Measurements from ENCODE around the gene DUOXA1.
"Not testable (repeated sequence)": the region's sequence is repeated elsewhere in the genome, so short reads cannot be mapped to it uniquely, and the experiment has no call there.

DUOXA1 gene

GRCh38 chr15:45089712-45090373 lies 39.8 kb downstream of the DUOXA1 start:
- DNase-seq (ENCODE audit: low read depth in 2 of 2), result no peak

GRCh38 chr15:45088801-45089711 lies 40.6 kb downstream of the DUOXA1 start:
- no peak for DNase-seq (ENCODE audit: low read depth in 2 of 2)

- DNase-seq (ENCODE audit: low read depth in 2 of 2), result no peak
These were observed 42.2 kb downstream of the DUOXA1 start for GRCh38 chr15:45087513-45087912.

- DNase-seq (ENCODE audit: low read depth in 2 of 2), result no peak
These were observed 45.5 kb downstream of the DUOXA1 start for GRCh38 chr15:45084163-45084562.

- no peak for DNase-seq (ENCODE audit: low read depth in 2 of 2)
These were observed 46.5 kb downstream of the DUOXA1 start for GRCh38 chr15:45083223-45083622.

- DNase-seq (ENCODE audit: low read depth in 2 of 2), result not testable (repeated sequence)
These were observed 47.3 kb downstream of the DUOXA1 start for GRCh38 chr15:45082412-45082811.

GRCh38 chr15:45080593-45080992 lies 49.1 kb downstream of the DUOXA1 start:
- DNase-seq (ENCODE audit: low read depth in 2 of 2), result not testable (repeated sequence)

GRCh38 chr15:45079628-45080246 lies 49.9 kb downstream of the DUOXA1 start:
- DNase-seq (ENCODE audit: low read depth in 2 of 2), result not testable (repeated sequence)

GRCh38 chr15:45079201-45079600 lies 50.5 kb downstream of the DUOXA1 start:
- DNase-seq (ENCODE audit: low read depth in 2 of 2), result not testable (repeated sequence)

- not testable (repeated sequence) for DNase-seq (ENCODE audit: low read depth in 2 of 2)
These were observed 52.3 kb downstream of the DUOXA1 start for GRCh38 chr15:45077391-45077790.

GRCh38 chr15:45075440-45076320 lies 54.0 kb downstream of the DUOXA1 start:
- not testable (repeated sequence) for DNase-seq (ENCODE audit: low read depth in 2 of 2)

GRCh38 chr15:45073602-45074001 lies 56.1 kb downstream of the DUOXA1 start:
- not testable (repeated sequence) for DNase-seq (ENCODE audit: low read depth in 2 of 2)

- DNase-seq (ENCODE audit: low read depth in 2 of 2), result not testable (repeated sequence)
These were observed 59.7 kb downstream of the DUOXA1 start for GRCh38 chr15:45069942-45070360.

All from stimulated activated CD4-positive, alpha-beta T cell treated with anti-CD3 and anti-CD28 coated beads, Interleukin-1b, Interleukin-23, amount 100 ng/mL, for 4 hours (primary cell).